NCI-H510A treated with DMSO at 0.1 percent for 48 hours (cell line): ENCODE data around the gene ATP10A.
"Not testable (repeated sequence)": the region's sequence is repeated elsewhere in the genome, so short reads cannot be mapped to it uniquely, and the experiment has no call there.

Source experiments
- DNase-seq: peaks from one replicate; lab custom pipeline; 2025; lab: John Stamatoyannopoulos, UW

ATP10A gene

GRCh38 chr15:25773248-25773647, 89.9 kb downstream of the ATP10A start:
- no peak for DNase-seq

GRCh38 chr15:25772500-25772899, 90.6 kb downstream of the ATP10A start:
- DNase-seq = no peak

- DNase-seq = not testable (repeated sequence)
These were observed 91.4 kb downstream of the ATP10A start for GRCh38 chr15:25771736-25772135.

GRCh38 chr15:25771338-25771706, 91.8 kb downstream of the ATP10A start:
- no peak for DNase-seq

- no peak for DNase-seq
These were observed 92.3 kb downstream of the ATP10A start for GRCh38 chr15:25770618-25771337.

- no peak for DNase-seq
These were observed 93.1 kb downstream of the ATP10A start for GRCh38 chr15:25770031-25770430.

DNA sequence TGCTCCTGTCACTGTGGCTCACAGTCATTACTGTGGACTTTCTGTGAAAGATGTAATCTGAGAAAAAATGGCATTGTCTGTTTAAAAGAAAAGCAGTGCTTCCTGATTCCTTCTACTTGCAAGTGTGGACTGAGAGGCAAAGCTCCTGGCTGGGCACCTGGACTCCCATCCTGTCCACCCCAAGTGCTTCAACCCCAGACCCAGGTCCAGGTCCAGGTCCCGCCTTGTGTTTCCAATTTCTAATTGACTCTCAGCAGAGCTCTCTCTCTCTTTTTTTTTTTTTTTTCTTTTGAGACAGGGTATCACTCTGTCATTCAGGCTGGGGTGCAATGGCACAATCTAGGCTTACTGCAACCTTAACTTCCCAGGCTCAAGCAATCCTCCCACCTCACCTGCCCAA, 94.9 kb downstream of the ATP10A start:
- no peak for DNase-seq

GRCh38 chr15:25767356-25768151, 95.6 kb downstream of the ATP10A start:
- DNase-seq = no peak

GRCh38 chr15:25766417-25766816, 96.7 kb downstream of the ATP10A start:
- no peak for DNase-seq

GRCh38 chr15:25764980-25765735, 98.0 kb downstream of the ATP10A start:
- no peak for DNase-seq

GRCh38 chr15:25763954-25764353, 99.2 kb downstream of the ATP10A start:
- DNase-seq = no peak

DNA sequence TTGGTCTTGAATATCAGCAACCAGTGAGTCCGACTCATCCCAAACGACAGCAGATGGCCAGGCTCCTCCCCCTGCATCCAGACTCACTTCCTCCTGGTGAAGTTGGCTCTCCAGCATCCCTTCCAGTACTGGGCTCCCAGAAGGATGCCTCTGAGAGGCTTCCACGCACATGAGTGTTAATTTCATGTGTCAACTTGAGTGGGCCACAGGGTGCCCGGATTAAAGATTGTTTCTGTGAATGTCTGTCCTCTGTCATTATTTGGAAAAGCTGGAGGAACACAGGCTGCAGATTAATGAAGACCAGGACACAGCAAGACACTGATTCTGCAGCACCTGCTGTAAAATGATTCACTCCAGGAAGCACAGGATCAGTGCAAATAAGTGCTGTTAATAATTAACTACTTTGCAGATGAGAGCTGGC, 99.8 kb downstream of the ATP10A start:
- DNase-seq = no peak

DNA sequence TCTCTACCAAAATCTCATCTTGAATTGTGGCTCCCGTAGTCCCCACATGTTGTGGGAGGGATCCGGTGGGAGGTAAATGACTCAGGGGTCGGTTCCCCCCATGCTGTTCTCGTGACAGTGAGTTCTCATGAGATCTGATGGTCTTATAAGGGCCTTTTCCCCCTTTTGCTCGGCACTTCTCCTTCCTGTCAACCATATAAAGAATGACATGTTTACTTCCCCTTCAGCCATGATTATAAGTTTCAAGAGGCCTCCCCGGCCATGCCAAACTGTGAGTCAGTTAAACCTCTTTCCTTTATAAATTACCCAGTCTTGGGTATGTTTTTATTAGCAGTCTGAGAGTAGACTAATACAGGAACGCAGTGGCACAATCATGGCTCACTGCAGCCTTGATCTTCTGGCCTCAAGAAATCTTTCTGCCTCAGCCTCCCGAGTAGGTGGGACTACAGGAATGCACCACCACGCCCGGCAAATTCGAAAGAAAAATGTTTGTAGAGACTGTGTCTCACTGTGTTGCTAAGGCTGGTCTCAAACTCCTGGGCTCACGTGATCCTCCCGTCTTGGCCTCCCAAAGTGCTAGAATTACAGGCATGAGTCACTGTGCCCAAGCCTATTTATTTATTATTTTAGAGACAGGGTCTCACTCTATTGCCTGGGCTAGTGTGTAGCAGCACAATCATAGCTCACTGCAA, 101.0 kb downstream of the ATP10A start:
- DNase-seq = no peak

- DNase-seq = no peak
These were observed 103.7 kb downstream of the ATP10A start for GRCh38 chr15:25759421-25759820.

- DNase-seq = not testable (repeated sequence)
These were observed 104.5 kb downstream of the ATP10A start for GRCh38 chr15:25758612-25759011.

GRCh38 chr15:25743548-25744275, 119.4 kb downstream of the ATP10A start:
- no peak for DNase-seq

DNA sequence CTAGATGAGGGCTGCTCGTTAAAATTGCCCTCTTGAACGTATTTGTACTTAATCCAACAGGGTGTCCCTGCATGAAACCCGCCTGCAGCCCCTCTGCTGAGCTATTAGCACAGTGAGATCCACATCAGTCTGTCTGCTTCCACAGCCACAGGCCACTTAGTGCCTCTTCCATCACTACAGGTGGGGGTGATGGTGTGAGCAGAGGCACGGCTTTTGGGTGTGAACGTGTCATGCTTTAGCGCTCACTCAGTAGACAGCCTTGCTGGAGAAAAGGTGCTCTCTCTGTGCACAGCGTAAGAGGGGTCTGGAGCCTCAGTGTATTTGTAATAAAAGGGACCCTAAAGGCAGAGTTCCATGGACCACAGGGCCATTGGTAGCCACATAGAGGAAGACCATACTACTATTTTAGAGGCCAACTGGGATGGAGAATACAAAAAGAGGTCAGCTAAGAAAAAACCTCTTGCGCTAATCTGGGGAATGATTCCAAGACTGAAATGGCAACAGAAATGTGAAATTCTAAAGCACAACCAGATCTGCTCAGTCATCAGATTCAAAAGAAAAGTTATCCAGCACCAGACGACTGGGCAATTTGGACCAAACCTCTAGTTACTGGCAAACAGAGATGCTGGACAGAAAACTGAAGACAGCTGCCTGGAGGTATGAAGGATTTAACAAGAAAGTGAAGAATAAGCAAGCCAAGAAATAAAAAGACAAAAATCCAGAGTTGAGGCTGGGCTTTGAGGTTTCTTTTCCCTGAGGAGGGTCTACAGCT, 120.2 kb downstream of the ATP10A start:
- DNase-seq = no peak

DNA sequence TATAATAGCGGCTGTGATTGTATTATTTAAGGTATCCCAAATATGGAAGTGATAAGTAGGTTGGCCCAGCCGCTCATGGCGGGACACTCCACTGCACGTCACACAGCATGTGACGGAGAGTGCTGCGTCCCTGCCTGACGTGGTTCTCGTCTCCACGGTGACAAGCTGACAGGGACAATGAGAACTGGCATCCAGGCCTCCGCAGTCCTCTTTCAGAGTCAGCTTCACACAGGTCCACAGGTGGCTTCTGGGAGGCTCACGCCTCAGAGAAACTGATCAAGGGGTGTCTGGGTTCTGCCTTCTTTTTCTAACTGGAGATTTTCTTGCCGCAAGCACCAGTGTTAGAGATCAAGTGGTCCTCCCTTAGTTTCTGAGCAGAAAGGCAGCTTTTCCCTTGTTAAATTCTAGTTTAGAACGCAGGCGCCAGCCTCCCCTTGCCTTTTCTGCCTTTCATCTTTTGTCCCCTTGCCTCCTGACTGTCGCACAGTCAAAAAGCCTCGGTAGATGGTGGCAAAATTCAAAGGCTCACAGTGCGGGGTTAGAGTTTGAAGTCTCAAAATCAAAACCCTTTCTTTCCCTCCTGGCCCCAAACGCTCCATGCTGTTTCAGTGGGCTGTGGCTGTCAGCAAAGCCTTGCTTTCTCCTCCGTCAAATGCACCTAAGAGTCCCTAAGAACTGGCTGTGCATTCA, 120.9 kb downstream of the ATP10A start:
- DNase-seq = no peak

DNA sequence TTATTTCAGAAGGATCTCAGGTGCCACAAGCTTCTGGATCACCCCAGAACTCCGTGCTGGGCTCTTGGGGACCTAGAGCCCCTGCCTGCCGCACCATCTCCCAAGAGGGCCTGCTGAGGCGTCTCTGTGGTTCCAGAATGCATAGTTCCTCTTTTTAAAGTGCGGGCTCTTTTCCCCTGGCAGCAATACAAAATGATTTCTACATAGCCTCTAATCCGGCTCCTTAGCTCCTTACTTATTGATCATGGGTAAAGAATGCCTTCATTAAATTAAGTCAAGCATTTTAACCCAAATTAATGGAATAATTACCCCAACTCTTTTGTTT, 121.9 kb downstream of the ATP10A start:
- DNase-seq = no peak
